ENCODE measurements around the gene EFNA2.
A peak's percentile ranks its signal among the peaks of the same experiment; 100 is the strongest.

EFNA2 gene

GRCh38 chr19:1249298-1249989, 36.2 kb upstream of the EFNA2 start:
- peak; percentile 89 to 96 for DNase-seq (ENCODE audit: low read depth in 2 of 2)

GRCh38 chr19:1249990-1250436, 35.7 kb upstream of the EFNA2 start:
- no peak for DNase-seq (ENCODE audit: low read depth in 2 of 2)

DNA sequence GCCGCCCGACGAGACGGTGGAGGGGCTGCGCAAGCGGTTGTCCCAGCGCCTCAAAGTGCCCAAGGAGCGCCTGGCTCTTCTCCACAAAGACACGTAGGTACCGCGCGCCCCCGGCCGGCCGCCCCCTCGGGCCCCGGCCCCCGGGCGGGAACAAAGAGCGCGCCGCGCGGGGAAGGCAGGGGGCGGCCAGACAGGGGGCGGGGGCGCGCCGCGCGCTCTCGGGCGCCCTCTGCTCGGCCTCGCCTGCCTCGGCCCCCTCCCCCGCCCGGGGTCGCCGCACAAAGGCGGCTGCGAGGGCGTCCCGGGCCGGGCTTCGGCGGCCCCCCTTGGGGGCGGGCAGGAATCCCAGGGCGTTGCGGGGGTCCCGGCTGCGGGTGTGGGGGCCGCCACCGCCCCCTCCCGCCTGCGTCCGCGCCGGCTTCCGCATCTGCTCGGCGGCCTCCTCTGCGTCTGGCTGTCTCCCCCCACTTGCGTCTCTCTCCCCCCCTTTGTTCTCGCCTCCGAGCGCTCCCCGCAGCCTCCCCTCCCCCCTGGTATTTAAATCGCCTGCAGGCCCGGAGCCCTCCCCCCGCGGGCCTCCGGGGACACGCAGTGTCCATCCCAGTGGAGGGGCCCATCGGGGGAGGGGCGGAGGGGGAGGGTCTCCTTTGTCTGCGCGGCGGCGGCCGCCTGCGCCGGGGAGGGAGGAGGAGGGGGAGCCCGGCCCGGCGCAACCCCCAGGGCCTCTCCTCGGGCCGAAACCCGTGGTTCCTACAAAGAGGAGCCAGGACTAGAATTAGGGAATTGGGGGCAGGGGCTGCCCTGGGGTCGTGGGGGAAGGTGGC, 35.0 kb upstream of the EFNA2 start:
- no peak for DNase-seq (ENCODE audit: low read depth in 2 of 2)

- no peak for DNase-seq (ENCODE audit: low read depth in 2 of 2)
Observed at GRCh38 chr19:1251330-1252220, 34.1 kb upstream of the EFNA2 start.

DNA sequence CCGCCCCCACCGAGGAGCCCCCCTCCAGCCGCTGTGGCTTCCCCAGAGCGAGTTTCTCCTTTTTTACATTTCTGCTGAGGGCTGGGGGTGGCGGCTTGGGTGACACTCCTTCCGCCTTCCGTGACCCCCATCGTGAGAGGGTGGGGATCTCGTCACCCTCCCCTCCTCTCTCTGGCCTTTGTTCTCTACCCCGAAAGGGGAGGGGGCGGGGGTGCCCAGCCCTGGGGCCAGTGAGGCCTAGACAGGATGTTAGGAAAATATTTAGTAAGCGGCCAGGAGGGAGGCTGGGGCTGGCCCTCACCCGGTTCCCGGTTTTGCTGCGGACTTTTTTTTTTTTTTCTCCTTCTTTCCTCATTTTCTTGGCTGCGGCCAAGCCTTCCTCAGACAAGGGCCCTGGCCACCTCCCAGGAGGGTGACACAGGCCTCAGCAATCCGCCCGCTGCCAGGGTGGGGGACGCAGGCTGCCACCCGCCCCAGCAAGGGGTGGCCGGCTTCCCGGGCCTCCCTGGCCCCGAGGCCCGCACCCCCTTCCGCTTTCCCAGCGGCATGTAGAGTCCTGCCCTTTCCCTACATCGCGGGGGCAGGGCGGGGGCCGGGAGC, 33.4 kb upstream of the EFNA2 start:
- no peak for DNase-seq (ENCODE audit: low read depth in 2 of 2)

GRCh38 chr19:1252821-1253513, 32.7 kb upstream of the EFNA2 start:
- DNase-seq (ENCODE audit: low read depth in 2 of 2), result no peak

GRCh38 chr19:1253514-1254080, 32.1 kb upstream of the EFNA2 start:
- DNase-seq (ENCODE audit: low read depth in 2 of 2), result no peak

- no peak for DNase-seq (ENCODE audit: low read depth in 2 of 2)
Observed at GRCh38 chr19:1254081-1254527, 31.6 kb upstream of the EFNA2 start.

DNA sequence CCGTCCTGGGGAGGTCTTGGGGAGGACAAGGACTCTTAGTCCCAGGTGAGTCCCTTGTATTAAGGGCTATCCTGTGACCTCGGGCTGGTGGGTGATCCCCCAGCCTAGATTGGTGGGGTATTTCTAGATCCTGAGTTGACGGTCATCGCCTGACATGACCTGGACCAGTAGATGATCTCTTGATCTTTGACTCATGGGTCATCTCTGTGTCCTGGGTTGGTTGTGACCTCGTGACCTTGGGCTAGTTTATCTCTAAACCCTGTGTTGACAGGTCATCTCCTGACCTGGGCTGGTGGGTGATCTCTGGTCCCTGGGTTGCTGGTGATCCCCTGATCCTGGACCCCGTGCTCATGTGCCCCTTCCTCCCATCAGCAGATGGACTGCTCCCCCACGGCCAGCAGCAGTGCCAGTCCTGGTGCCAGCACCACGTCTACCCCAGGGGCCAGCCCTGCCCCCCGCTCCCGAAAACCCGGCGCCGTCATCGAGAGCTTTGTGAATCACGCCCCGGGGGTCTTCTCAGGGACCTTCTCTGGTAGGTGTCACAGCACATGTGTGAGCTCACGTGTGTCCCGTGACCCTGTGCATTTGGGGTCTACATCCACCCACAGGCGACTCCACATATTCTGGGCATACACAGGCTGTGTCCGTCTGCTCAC, 31.0 kb upstream of the EFNA2 start:
- DNase-seq (ENCODE audit: low read depth in 2 of 2), result no peak

DNA sequence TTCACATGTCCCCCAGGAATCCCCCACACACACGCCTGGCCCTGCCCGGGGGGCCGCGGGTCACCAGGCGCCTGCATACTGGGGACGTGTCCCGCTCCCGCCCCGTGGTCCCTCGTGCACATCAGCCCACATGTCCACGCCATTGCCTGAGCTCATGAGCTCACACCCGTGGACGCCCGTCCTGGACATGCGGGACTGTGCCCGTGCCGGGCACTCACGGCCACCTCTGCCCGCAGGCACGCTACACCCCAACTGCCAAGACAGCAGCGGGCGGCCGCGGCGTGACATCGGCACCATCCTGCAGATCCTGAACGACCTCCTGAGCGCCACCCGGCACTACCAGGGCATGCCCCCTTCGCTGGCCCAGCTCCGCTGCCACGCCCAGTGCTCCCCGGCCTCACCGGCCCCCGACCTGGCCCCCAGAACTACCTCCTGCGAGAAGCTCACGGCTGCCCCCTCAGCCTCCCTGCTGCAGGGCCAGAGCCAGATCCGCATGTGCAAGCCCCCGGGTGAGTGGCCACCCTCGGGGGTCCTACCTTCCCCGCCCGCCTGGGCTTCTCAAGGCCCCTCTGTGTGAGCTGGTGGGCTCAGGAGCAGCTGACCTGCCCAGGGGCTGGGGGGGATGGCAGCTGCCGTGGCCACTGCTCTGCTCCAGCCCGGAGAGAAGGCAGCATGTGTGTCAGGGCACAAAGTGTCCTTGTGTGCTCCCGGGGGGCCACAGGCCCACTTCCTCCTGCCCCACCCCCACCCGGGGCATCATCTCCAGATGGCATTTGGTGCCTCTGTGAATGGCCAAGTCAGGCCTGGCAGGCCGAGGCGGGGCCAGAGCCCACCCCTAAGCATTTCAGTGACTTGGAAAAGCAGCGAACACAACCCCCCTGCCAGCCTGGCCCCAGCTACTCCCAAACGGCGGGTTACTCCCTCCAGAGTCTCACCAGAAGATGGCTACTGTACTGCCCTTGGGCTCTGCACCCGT, 30.2 kb upstream of the EFNA2 start:
- no peak for DNase-seq (ENCODE audit: low read depth in 2 of 2)

DNA sequence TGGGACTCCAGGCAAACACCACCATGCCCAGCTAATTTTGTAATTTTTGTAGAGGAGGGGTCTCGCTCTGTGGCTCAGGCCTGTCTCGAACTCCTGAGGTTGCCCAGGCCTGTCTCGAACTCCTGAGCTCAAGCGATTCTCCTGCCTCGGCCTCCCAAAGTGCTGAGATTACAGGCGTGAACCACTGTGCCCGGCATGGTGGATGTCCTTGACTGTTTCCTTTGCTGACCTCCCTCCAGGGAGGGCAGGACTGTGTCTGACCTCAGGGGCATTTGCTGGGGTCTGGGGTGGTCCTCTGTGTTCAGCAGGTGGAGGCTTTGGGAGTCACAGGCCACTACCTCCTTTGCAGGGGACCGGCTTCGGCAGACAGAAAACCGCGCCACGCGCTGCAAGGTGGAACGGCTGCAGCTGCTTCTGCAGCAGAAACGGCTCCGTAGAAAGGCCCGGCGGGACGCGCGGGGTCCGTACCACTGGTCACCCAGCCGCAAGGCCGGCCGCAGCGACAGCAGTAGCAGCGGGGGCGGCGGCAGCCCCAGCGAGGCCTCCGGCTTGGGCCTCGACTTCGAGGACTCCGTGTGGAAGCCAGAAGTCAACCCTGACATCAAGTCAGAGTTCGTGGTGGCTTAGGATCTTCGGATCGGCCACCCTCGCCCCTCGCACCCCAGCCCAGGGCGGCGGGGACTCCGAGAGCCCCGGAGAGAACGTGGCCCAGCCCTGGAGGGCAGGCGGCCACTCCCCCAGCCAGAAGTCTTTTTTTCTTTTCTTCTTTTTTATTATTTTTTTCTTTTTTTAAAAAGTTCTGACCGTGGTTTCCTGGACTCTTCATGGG, 28.8 kb upstream of the EFNA2 start:
- DNase-seq (ENCODE audit: low read depth in 2 of 2), result no peak

- no peak for DNase-seq (ENCODE audit: low read depth in 2 of 2)
Observed at GRCh38 chr19:1257475-1258162, 28.1 kb upstream of the EFNA2 start.

- DNase-seq (ENCODE audit: low read depth in 2 of 2), result no peak
Observed at GRCh38 chr19:1258163-1258492, 27.5 kb upstream of the EFNA2 start.

- no peak for DNase-seq (ENCODE audit: low read depth in 2 of 2)
Observed at GRCh38 chr19:1258707-1259205, 26.9 kb upstream of the EFNA2 start.

- no peak for DNase-seq (ENCODE audit: low read depth in 2 of 2)
Observed at GRCh38 chr19:1259206-1259875, 26.3 kb upstream of the EFNA2 start.

GRCh38 chr19:1259876-1260748, 25.6 kb upstream of the EFNA2 start:
- DNase-seq (ENCODE audit: low read depth in 2 of 2), result no peak

Data from stimulated activated CD4-positive, alpha-beta T cell treated with anti-CD3 and anti-CD28 coated beads, Interleukin-1b, Interleukin-23, amount 100 ng/mL, for 1 hour (primary cell).